ENCODE measurements around the gene PTPRN2. TPM values are rescaled to one million over a fixed set of nuclear protein-coding genes. Genes with fewer than 3 reads are reported as not detected.

Gene PTPRN2
- total RNA-seq, 1 experiment from 2014 or later, result 2.1 TPM

DNA sequence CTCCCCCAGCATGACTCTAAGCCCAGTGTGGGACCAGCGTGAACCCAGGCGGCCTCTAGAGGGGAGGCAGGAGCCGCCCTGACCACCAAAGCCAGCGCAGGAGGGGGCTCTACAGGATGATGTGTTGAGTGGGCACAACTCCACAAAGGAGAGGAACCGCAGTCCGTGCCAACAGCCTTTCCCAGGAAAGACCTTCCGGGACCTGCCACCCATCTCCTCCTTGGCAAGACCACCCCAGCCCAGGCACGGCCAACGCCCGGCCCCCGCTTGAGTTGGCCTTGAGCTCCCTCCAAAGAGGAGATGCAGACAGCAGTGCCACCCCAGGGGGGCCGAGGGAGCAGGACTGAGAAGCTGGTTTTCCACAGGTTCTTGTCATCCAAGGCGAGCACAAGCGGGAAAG lies 38.9 kb downstream of the PTPRN2 start:
- H3K79me2 ChIP-seq (ENCODE audit: insufficient read depth, low read length), result no peaks in the 10 kb centered on the region
- no peaks in the 10 kb centered on the region for H3K27me3 ChIP-seq (ENCODE audit: insufficient read depth, low read length)
- no peak overlapping the region for H3K9ac ChIP-seq (ENCODE audit: low read length)
- no peak overlapping the region for H2AFZ ChIP-seq (ENCODE audit: low read depth, low read length, poor library complexity, severe bottlenecking)
- ChIA-PET POLR2A (no interaction called here), RAD21 (ENCODE audit: low non-redundant PET in 1 of 2, low total read pairs in 2 of 2, uncharacterized antibody in 2 of 2, unreplicated experiment in 2 of 2) (no interaction called here), CTCF (no interaction called here)
- intact Hi-C loops (cut with micrococcal nuclease), result no loop called here
- H4K20me1 ChIP-seq (ENCODE audit: insufficient read depth), result no peaks in the 10 kb centered on the region
- H3K9me2 ChIP-seq (ENCODE audit: insufficient read depth), result no peaks in the 10 kb centered on the region
- H3K9me3 ChIP-seq (ENCODE audit: control insufficient read depth in 1 of 2, insufficient read depth in 1 of 2, low read depth in 1 of 2, low read length in 2 of 2), result no peaks in the 10 kb centered on the region
- no peak overlapping the region for H3K4me2 ChIP-seq (ENCODE audit: low read length)
- H3K4me1 ChIP-seq (ENCODE audit: control insufficient read depth in 1 of 2, insufficient read depth in 2 of 2, low read length in 2 of 2), result no peaks in the 10 kb centered on the region
- no TSS peak for BruUV-seq (replicated peaks)
- H3K27ac ChIP-seq (ENCODE audit: low read depth, low read length), result no peak overlapping the region
- no peak for ATAC-seq
- H3K4me3 ChIP-seq (replicated peaks in 1 of 2; ENCODE audit: low read depth in 1 of 2, low read length in 2 of 2), result no peak overlapping the region
- TF ChIP-seq FOSL1 (IDR thresholded peaks at IDR 0.05; ENCODE audit: low read depth), result no peak
- TF ChIP-seq, protein P1, sequence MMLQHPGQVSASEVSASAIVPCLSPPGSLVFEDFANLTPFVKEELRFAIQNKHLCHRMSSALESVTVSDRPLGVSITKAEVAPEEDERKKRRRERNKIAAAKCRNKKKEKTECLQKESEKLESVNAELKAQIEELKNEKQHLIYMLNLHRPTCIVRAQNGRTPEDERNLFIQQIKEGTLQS (IDR thresholded peaks at IDR 0.05), result no peak
- TF ChIP-seq TCF7L2 (IDR thresholded peaks at IDR 0.05; ENCODE audit: borderline replicate concordance, extremely low read depth, insufficient read depth, insufficient read length), result no peak
- no peak for TF ChIP-seq EZH2 (IDR thresholded peaks at IDR 0.05)
- TF ChIP-seq ZFX (IDR thresholded peaks at IDR 0.05), result no peak
- no peak for TF ChIP-seq ZNF274 (IDR thresholded peaks at IDR 0.05; ENCODE audit: low read depth, low read length)
- no peak for TF ChIP-seq POLR2A (IDR thresholded peaks at IDR 0.05; ENCODE audit: borderline replicate concordance, extremely low read depth, insufficient read depth, insufficient read length)
- TF ChIP-seq CBX3 (IDR thresholded peaks at IDR 0.05; ENCODE audit: low read depth), result no peak
- TF ChIP-seq, protein P2, sequence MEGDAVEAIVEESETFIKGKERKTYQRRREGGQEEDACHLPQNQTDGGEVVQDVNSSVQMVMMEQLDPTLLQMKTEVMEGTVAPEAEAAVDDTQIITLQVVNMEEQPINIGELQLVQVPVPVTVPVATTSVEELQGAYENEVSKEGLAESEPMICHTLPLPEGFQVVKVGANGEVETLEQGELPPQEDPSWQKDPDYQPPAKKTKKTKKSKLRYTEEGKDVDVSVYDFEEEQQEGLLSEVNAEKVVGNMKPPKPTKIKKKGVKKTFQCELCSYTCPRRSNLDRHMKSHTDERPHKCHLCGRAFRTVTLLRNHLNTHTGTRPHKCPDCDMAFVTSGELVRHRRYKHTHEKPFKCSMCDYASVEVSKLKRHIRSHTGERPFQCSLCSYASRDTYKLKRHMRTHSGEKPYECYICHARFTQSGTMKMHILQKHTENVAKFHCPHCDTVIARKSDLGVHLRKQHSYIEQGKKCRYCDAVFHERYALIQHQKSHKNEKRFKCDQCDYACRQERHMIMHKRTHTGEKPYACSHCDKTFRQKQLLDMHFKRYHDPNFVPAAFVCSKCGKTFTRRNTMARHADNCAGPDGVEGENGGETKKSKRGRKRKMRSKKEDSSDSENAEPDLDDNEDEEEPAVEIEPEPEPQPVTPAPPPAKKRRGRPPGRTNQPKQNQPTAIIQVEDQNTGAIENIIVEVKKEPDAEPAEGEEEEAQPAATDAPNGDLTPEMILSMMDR (IDR thresholded peaks at IDR 0.05 in 2 of 3, conservative IDR thresholded peaks at IDR 0.05 in 1 of 3; ENCODE audit: borderline replicate concordance in 1 of 3, insufficient read depth in 1 of 3, low read depth in 2 of 3, low read length in 2 of 3), result no peak
- no peak for TF ChIP-seq POLR2AphosphoS5 (IDR thresholded peaks at IDR 0.05; ENCODE audit: low read depth, low read length)
- TF ChIP-seq EZH2phosphoT487 (IDR thresholded peaks at IDR 0.05; ENCODE audit: borderline replicate concordance), result no peak
- TF ChIP-seq, protein P3, sequence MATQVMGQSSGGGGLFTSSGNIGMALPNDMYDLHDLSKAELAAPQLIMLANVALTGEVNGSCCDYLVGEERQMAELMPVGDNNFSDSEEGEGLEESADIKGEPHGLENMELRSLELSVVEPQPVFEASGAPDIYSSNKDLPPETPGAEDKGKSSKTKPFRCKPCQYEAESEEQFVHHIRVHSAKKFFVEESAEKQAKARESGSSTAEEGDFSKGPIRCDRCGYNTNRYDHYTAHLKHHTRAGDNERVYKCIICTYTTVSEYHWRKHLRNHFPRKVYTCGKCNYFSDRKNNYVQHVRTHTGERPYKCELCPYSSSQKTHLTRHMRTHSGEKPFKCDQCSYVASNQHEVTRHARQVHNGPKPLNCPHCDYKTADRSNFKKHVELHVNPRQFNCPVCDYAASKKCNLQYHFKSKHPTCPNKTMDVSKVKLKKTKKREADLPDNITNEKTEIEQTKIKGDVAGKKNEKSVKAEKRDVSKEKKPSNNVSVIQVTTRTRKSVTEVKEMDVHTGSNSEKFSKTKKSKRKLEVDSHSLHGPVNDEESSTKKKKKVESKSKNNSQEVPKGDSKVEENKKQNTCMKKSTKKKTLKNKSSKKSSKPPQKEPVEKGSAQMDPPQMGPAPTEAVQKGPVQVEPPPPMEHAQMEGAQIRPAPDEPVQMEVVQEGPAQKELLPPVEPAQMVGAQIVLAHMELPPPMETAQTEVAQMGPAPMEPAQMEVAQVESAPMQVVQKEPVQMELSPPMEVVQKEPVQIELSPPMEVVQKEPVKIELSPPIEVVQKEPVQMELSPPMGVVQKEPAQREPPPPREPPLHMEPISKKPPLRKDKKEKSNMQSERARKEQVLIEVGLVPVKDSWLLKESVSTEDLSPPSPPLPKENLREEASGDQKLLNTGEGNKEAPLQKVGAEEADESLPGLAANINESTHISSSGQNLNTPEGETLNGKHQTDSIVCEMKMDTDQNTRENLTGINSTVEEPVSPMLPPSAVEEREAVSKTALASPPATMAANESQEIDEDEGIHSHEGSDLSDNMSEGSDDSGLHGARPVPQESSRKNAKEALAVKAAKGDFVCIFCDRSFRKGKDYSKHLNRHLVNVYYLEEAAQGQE (IDR thresholded peaks at IDR 0.05; ENCODE audit: low read depth), result no peak
- no peak for TF ChIP-seq SRF (IDR thresholded peaks at IDR 0.05; ENCODE audit: low read depth)
- TF ChIP-seq SIN3A (IDR thresholded peaks at IDR 0.05; ENCODE audit: low read depth), result no peak
- no peak for TF ChIP-seq EGR1 (IDR thresholded peaks at IDR 0.05; ENCODE audit: low read depth)
- no peak for TF ChIP-seq ELF1 (IDR thresholded peaks at IDR 0.05; ENCODE audit: borderline replicate concordance, low read depth)
- no peak for TF ChIP-seq RAD21 (IDR thresholded peaks at IDR 0.05; ENCODE audit: low read depth)
- H3K36me3 ChIP-seq (ENCODE audit: control insufficient read depth in 1 of 2, insufficient read depth in 2 of 2, low read length in 2 of 2), result no peaks in the 10 kb centered on the region
- no peak for DNase-seq (ENCODE audit: low read depth, low spot score)
